Activated CD4-positive, alpha-beta T cell treated with anti-CD3 and anti-CD28 coated beads, Interleukin-2, amount 10 ng/mL, durations not matched to agents 7 days and 5 days (primary cell): ENCODE measurements around the gene PHOX2A. TPM values are rescaled to one million over a fixed set of nuclear protein-coding genes. Genes with fewer than 3 reads are reported as not detected.

Source experiments
- CTCF ChIA-PET: fragments of 350-600 bp; sonication (Branson Sonifier 250); formaldehyde crosslinking; loops from one replicate; lab custom pipeline; 2021; ENCODE audit warnings: antibody characterized with exemption; lab: Charles Lee
- POLR2A ChIA-PET: fragments of 350-600 bp; sonication (Branson Sonifier 250); formaldehyde crosslinking; loops from one replicate; lab custom pipeline; 2021; ENCODE audit warnings: antibody characterized with exemption; lab: Charles Lee
- DNase-seq: peaks from one replicate; pipeline ENCODE4 v3.0.0-alpha.2; 2020
- H3K27ac Mint-ChIP-seq: one replicate; pipeline ENCODE4 v1.8.0; 2021; ENCODE audit warnings: mild to moderate bottlenecking, moderate library complexity, mixed read lengths
- H3K27me3 Mint-ChIP-seq: one replicate; pipeline ENCODE4 v1.8.0; 2021; ENCODE audit warnings: mixed read lengths
- H3K36me3 Mint-ChIP-seq: one replicate; pipeline ENCODE4 v1.8.0; 2021; ENCODE audit warnings: low read depth, mixed read lengths
- H3K4me1 Mint-ChIP-seq: one replicate; pipeline ENCODE4 v1.8.0; 2021; ENCODE audit warnings: mixed read lengths
- H3K4me3 Mint-ChIP-seq: one replicate; pipeline ENCODE4 v1.8.0; 2021; ENCODE audit warnings: mild to moderate bottlenecking, moderate library complexity, mixed read lengths
- H3K9me3 Mint-ChIP-seq: one replicate; pipeline ENCODE4 v1.8.0; 2021; ENCODE audit warnings: mixed read lengths
- total RNA-seq, 2 experiments: library from RNA; stranded (reverse); gene quantifications; one replicate each; pipeline ENCODE4 v1.2.3, GENCODE V29; 2021

PHOX2A gene
- total RNA-seq, 2 experiments from 2014 or later, result not detected

DNA sequence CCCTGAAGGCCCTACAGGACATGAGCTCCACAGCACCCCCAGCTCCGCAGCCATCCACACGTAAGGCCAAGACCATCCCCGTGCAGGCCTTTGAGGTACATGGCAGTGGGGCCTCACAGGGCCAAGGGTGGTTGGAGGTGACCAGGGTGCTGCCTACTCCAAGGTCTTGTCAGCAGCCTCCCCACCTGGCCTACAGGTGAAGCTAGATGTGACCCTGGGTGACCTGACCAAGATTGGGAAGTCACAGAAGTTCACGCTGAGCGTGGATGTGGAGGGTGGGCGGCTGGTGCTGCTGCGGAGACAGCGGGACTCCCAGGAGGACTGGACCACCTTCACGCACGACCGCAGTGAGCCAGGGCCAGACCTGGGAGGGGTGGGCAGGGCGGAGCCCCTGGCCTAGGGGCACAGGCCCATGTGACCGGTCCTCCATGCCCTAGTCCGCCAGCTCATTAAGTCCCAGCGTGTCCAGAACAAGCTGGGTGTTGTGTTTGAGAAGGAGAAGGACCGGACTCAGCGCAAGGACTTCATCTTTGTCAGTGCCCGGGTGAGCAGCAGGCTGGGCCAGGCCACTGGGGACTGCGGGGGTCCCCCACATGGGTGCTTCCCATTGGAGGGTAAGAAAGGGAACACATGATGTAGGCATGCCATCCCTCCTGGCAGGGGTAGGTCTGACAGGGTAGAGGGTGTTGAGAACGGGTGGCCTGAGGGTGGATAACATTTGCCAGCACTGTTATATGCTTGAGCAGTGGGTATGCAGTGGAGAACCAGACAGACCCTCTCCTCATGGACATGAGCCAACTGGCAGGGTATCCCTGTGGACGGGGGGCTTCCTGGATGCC is 13.8 kb downstream of the PHOX2A start:
- no peak for DNase-seq
- ChIA-PET POLR2A (no interaction called here), CTCF (no interaction called here)
- Mint-ChIP-seq H3K9me3 (no peaks in the 10 kb centered on the region), H3K27me3 (no peaks in the 10 kb centered on the region), H3K4me1 (peaks cover 18% of the 10 kb centered on the region), H3K4me3 (no peak overlapping the region), H3K36me3 (peaks cover 24% of the 10 kb centered on the region), H3K27ac (no peak overlapping the region)

DNA sequence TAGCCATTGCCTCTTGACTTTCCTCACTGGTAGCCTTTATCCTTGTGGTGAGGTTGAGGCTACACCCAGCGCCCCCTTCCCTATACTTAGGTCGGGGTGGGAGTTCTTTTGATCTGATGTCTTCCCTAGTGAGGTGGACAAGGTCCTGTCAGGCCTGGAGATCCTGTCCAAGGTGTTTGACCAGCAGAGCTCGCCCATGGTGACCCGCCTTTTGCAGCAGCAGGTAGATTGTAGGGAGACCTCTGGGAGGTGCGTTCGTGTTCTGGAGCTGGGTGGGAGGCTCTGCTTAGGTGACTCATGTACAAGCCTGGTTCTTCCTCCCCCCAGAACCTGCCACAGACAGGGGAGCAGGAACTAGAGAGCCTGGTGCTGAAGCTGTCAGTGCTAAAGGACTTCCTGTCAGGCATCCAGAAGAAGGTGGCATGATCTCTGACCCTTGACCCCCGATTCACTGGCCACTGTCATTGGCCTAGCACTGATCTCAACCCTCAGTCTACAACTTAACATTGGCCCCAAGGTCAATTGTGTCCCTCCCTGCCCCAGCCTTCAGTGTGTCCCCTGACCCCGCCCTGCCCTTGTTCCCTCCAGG is 14.5 kb downstream of the PHOX2A start:
- Mint-ChIP-seq H3K9me3 (no peaks in the 10 kb centered on the region), H3K4me1 (peaks cover 19% of the 10 kb centered on the region), H3K27ac (no peak overlapping the region), H3K27me3 (no peaks in the 10 kb centered on the region), H3K4me3 (no peak overlapping the region), H3K36me3 (peaks cover 20% of the 10 kb centered on the region)
- ChIA-PET POLR2A (no interaction called here), CTCF (no interaction called here)
- DNase-seq, result no peak

- ChIA-PET CTCF (interaction anchor here (1.0 kb wide), 1 partner anchor 26 kb away, joined by 8 read pairs; no protein-coding TSS in a partner anchor), POLR2A (no interaction called here)
- Mint-ChIP-seq H3K36me3 (peaks cover 16% of the 10 kb centered on the region), H3K27me3 (no peaks in the 10 kb centered on the region), H3K9me3 (no peaks in the 10 kb centered on the region), H3K4me1 (peaks cover 17% of the 10 kb centered on the region), H3K27ac (no peak overlapping the region), H3K4me3 (no peak overlapping the region)
- no peak for DNase-seq
Measured at GRCh38 chr11:72228844-72229231, 15.1 kb downstream of the PHOX2A start.

DNA sequence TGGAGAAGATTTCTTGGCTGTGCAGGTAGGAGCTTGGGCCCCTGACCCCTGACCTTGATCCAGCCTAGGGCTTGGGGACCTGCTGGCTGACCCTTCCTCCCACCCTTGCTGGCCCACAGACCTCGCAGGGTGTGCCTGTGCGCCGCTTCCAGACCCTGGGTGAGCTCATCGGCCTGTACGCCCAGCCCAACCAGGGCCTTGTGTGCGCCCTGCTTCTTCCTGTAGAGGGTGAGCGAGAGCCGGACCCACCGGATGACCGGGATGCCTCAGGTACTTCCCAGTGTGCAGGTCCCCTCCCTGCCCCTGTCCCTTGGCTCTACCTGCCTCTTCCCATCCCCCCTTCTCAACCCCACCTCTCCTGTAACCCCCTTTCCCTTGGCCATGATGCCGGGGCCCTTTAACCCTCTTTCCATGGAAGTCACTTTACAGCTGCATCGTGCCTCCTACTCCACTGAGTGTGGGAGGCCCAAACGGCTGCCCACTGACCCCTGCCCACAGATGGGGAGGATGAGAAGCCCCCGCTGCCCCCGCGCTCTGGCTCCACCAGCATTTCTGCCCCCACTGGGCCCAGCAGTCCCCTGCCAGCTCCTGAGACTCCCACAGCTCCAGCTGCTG is 15.6 kb downstream of the PHOX2A start:
- H3K27me3 Mint-ChIP-seq, result no peaks in the 10 kb centered on the region
- no peak for DNase-seq
- no peak overlapping the region for H3K4me3 Mint-ChIP-seq
- no peak overlapping the region for H3K27ac Mint-ChIP-seq
- H3K9me3 Mint-ChIP-seq, result no peaks in the 10 kb centered on the region
- ChIA-PET POLR2A (no interaction called here), CTCF (interaction anchor here (0.5 to 1.3 kb wide), 3 partner anchors 26 to 1008 kb away, joined by 3 to 8 read pairs (median 3); no protein-coding TSS in a partner anchor)
- peaks cover 16% of the 10 kb centered on the region for H3K36me3 Mint-ChIP-seq
- peaks cover 17% of the 10 kb centered on the region for H3K4me1 Mint-ChIP-seq

GRCh38 chr11:72227316-72228228 is 16.4 kb downstream of the PHOX2A start:
- H3K4me3 Mint-ChIP-seq, result no peak overlapping the region
- CTCF ChIA-PET, result interaction anchor here (0.5 to 1.9 kb wide), 6 partner anchors 9 to 1009 kb away, joined by 3 to 8 read pairs (median 3); no protein-coding TSS in a partner anchor

DNA sequence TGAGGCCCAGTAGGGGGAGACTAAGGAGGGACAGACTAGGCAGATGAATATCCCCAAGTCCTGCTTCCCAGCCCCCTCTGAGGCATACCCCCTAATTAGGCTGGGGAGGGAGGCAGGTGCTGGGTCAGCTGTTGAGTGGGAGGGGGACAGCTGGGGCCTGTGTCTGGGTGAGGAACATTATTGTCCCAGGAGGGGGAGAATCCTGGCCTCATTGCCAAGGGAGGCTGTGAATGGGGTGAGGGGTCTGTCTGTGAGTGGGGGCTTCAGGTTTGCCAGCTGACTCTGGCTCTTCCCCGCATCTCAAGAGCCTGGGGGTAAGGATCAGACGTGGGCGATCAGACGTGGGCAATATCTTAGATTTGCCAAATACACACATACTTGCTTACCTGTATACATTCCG is 17.3 kb downstream of the PHOX2A start:
- peaks cover 30% of the 10 kb centered on the region for H3K4me1 Mint-ChIP-seq
- no peaks in the 10 kb centered on the region for H3K27me3 Mint-ChIP-seq
- ChIA-PET CTCF (interaction anchor here (1.3 to 1.9 kb wide), 2 partner anchors 10 to 12 kb away, joined by 3 to 5 read pairs; no protein-coding TSS in a partner anchor), POLR2A (no interaction called here)
- DNase-seq, result no peak
- H3K9me3 Mint-ChIP-seq, result no peaks in the 10 kb centered on the region
- no peak overlapping the region for H3K4me3 Mint-ChIP-seq
- H3K27ac Mint-ChIP-seq, result peak overlapping the region; percentile 22
- H3K36me3 Mint-ChIP-seq, result peaks cover 11% of the 10 kb centered on the region

More at GRCh38 chr11:72227316-72228228, 16.4 kb downstream of the PHOX2A start:
- POLR2A ChIA-PET, result no interaction called here
- Mint-ChIP-seq H3K27ac (peak overlapping the region; percentile 57), H3K9me3 (no peaks in the 10 kb centered on the region), H3K36me3 (peaks cover 16% of the 10 kb centered on the region), H3K4me1 (peaks cover 22% of the 10 kb centered on the region), H3K27me3 (no peaks in the 10 kb centered on the region)
- DNase-seq, result no peak

GRCh38 chr11:72225411-72225951 is 18.5 kb downstream of the PHOX2A start:
- H3K4me1 Mint-ChIP-seq, result peaks cover 30% of the 10 kb centered on the region
- peak; percentile 24 for DNase-seq

DNA sequence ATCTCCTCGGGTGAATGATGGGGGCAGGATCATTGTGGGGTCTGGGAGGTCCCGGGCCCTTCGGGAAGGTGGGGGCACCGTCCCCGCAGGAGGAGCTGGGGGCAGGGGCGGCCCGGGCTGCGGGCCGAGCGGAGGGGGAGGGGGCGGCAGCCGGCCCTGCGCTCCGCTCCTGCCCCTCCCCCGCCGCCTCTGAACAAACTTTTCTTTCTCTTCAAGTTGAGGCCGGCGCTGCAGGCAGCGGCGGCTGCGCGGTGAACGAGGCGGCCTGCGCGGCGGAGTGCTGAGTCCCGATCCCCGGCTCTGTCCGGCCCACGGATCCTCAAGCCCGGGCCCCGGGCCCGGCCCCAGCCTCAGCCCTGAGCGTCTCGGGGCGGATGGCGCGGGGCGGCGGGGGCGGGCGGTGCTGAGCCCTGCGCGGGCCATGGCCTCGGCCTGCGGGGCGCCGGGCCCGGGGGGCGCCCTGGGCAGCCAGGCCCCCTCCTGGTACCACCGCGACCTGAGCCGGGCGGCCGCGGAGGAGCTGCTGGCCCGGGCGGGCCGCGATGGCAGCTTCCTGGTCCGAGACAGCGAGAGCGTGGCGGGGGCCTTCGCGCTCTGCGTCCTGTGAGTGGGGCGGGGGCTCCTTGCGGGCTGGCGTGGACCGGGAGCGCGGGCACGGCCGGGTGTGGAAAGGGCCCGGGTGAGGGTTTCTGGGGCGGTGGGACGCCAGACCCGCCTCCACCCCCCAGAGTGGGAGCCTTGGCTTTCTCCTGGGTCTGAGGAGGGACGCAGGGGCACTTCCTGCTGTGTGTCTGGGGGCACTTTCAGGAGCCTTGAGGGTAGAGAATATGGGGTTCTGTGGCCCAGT is 19.2 kb downstream of the PHOX2A start, which contains the start of gene INPPL1:
INPPL1 (plus strand) TSS at position 204 of the 847 bp plus-strand sequence; CDS start at position 422, 218 bp downstream.
- ChIA-PET POLR2A (no interaction called here), CTCF (interaction anchor here (1.3 to 1.4 kb wide), 2 partner anchors 13 to 191 kb away, joined by 4 to 6 read pairs; no protein-coding TSS in a partner anchor)
- Mint-ChIP-seq H3K36me3 (peaks cover 4% of the 10 kb centered on the region), H3K27me3 (no peaks in the 10 kb centered on the region), H3K9me3 (no peaks in the 10 kb centered on the region), H3K4me3 (peak within 1 kb of the TSS; percentile 96), H3K4me1 (peaks cover 30% of the 10 kb centered on the region), H3K27ac (peak within 1 kb of the TSS; percentile 97)
- DNase-seq, result peak; percentile 39

More at GRCh38 chr11:72225411-72225951, 18.5 kb downstream of the PHOX2A start:
- ChIA-PET CTCF (interaction anchor here (1.3 to 1.9 kb wide), 2 partner anchors 13 to 191 kb away, joined by 4 to 5 read pairs; no protein-coding TSS in a partner anchor), POLR2A (no interaction called here)
- Mint-ChIP-seq H3K36me3 (peaks cover 7% of the 10 kb centered on the region), H3K4me3 (peak overlapping the region; percentile 82), H3K27ac (peak overlapping the region; percentile 89), H3K27me3 (no peaks in the 10 kb centered on the region), H3K9me3 (no peaks in the 10 kb centered on the region)

DNA sequence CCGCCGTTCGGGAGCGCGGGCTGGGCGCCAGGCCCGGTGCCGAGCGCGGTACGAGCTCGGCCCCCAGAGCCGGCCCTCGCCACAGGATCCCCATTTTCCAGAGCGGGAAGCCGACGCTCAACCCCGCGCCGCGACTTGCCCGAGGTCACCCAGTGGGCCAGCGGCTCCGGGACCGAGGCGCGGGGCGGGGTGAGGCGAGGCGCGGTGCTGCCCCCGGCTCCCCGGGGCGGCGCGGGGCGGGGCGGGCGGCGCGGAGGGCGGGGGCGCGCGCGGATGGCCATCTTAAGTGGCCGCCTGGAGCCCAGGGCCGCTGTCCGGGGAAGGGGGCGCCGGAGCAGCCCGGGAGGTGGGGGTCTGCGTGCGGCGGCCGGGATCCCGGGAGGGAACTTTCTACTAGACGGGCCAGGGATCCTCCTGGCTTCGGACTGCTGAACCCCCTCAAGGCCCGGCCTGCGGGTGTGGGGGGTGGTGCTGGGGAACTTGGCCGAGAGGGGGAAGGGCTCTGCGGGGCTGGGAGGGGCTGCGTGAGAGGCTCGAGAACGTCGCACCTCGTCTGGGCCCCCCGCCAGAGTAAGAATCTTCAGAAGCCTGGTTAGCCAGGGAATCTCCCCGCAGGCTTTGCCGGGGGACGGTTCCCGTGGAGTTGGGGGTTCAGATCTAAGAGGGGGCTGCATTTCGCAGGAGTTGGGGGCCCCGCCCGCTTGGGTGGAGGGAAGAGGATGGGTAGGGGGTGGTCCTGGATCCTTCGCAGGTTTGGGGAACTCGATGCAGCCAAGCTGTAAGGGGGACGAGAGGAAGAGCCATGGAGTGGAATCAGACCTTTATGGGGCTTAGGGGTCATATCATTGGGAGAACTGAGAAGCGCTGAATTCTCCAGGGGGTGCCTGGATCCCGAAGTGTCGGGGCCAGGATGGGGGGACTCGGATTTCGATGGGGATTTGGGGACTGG is 20.1 kb downstream of the PHOX2A start:
- Mint-ChIP-seq H3K36me3 (peaks cover 4% of the 10 kb centered on the region), H3K9me3 (no peaks in the 10 kb centered on the region), H3K27ac (peak overlapping the region; percentile 97), H3K27me3 (peaks cover 2% of the 10 kb centered on the region), H3K4me3 (peak overlapping the region; percentile 96), H3K4me1 (peaks cover 30% of the 10 kb centered on the region)
- POLR2A ChIA-PET, result no interaction called here
- CTCF ChIA-PET, result interaction anchor here (0.8 to 1.5 kb wide), 4 partner anchors 14 to 207 kb away, joined by 3 to 6 read pairs (median 3); no protein-coding TSS in a partner anchor
- peak; percentile 62 for DNase-seq

GRCh38 chr11:72222907-72223614 is 20.9 kb downstream of the PHOX2A start:
- H3K9me3 Mint-ChIP-seq, result no peaks in the 10 kb centered on the region
- ChIA-PET CTCF (interaction anchor here (0.8 to 1.5 kb wide), 3 partner anchors 18 to 208 kb away, joined by 3 read pairs; no protein-coding TSS in a partner anchor), POLR2A (no interaction called here)
- peak overlapping the region; percentile 96 for H3K4me3 Mint-ChIP-seq
- peaks cover 31% of the 10 kb centered on the region for H3K4me1 Mint-ChIP-seq
- peaks cover 4% of the 10 kb centered on the region for H3K36me3 Mint-ChIP-seq
- H3K27ac Mint-ChIP-seq, result peak overlapping the region; percentile 94
- DNase-seq, result peak; percentile 96
- H3K27me3 Mint-ChIP-seq, result peaks cover 6% of the 10 kb centered on the region
